GM12801 (cell line): ENCODE measurements around the gene ADGRG1.

Experiments
- TF ChIP-seq, protein P1 (sequence below): IDR thresholded peaks from one replicate; pipeline ENCODE4 v1.5.1; 2011; ENCODE audit warnings: control low read depth; ENCODE audit not compliant: insufficient read length; ENCODE audit errors: extremely low read depth

The ADGRG1 gene

DNA sequence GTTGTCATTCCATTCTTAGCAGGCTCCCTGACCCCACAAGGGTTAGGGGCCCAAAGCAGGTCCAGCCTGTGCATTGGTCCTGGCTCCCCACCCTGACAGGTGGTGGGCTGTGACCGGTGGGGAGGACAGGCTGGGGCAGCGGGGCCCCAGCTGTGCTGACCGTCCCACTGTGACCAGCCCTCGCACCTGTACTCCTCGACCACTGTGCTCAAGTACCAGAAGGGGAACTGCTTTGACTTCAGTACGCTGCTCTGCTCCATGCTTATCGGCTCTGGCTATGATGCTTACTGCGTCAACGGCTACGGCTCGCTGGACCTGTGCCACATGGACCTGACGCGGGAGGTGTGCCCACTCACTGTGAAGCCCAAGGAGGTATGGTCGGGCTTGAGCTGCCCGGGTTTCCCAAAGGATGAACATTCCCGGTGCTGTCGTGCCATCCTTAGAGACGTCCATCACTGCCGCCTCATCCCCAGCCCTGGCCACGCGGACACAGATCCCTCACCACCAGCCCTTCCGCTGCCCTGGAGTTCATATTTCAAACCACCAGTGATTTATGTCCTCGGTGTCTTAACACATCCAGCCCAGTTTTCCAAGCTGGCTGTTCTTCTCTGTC is 73.4 kb downstream of the ADGRG1 start:
- TF ChIP-seq, protein P1, sequence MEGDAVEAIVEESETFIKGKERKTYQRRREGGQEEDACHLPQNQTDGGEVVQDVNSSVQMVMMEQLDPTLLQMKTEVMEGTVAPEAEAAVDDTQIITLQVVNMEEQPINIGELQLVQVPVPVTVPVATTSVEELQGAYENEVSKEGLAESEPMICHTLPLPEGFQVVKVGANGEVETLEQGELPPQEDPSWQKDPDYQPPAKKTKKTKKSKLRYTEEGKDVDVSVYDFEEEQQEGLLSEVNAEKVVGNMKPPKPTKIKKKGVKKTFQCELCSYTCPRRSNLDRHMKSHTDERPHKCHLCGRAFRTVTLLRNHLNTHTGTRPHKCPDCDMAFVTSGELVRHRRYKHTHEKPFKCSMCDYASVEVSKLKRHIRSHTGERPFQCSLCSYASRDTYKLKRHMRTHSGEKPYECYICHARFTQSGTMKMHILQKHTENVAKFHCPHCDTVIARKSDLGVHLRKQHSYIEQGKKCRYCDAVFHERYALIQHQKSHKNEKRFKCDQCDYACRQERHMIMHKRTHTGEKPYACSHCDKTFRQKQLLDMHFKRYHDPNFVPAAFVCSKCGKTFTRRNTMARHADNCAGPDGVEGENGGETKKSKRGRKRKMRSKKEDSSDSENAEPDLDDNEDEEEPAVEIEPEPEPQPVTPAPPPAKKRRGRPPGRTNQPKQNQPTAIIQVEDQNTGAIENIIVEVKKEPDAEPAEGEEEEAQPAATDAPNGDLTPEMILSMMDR, result no peak

DNA sequence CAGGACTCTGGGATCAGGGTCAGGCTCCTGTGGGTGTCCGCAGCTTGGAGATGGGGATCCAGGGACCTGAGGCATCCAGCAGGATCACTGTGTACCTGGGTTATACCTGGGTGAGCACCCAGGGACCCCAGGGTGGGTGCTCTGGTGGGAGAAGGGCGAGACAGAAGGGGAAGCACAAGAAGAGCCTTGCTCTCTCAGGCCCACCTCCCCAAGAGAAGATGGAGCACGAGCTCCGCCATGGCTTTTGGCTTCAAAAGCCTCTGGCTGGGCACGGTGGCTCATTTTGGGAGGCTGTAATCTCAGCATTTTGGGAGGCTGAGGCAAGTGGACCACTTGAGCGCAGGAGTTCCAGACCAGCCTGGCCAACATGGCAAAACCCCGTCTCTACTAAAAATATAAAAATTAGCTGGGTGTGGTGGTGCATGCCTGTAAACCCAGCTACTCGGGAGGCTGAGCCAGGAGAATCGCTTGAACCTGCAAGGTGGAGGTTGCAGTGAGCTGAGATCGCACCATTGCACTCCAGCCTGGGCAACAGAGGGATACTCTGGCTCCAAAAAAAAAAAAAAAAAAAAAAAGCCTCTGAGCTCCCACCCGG is 75.1 kb downstream of the ADGRG1 start:
- TF ChIP-seq, protein P1, result no peak

DNA sequence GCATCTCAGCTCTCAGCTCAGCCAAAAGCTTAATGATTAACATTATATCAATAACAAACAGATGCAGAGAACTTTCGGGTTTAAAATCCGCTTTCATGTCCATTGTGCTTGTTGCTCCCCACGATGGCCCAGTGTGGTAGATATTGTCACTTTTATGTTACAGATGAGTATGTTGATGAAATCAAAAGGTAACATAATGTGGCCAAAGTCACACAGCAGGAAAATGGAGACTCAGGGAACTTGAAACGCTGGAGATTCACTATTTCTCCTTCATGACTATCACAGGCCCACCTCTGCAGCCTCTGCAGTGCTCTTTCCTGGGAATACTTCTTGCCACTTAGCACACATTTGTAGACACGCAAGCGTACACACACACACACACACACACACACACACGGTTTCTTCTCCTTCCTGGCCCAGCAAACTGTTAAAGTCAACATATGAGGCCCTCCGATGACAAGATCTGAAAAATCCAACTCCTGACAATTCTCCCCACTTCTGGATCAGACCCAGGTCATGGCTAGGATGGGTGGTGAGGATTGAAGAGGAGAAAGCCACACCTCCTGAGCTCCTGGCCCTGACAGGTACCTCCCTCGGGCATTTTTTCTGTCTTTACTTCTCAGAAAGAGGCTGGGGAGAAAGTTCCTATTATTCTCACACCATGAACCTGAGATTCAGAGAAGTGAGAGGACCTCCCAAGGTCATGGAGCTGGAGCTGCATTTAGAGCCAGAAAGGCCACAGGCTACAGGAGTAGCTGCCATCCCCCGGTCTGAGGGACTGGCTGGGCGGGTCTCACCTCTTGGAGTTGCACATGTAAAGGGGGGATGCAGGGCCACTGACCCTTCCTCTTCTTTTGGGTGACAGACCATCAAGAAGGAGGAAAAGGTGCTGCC is 75.8 kb downstream of the ADGRG1 start:
- TF ChIP-seq, protein P1, result no peak

DNA sequence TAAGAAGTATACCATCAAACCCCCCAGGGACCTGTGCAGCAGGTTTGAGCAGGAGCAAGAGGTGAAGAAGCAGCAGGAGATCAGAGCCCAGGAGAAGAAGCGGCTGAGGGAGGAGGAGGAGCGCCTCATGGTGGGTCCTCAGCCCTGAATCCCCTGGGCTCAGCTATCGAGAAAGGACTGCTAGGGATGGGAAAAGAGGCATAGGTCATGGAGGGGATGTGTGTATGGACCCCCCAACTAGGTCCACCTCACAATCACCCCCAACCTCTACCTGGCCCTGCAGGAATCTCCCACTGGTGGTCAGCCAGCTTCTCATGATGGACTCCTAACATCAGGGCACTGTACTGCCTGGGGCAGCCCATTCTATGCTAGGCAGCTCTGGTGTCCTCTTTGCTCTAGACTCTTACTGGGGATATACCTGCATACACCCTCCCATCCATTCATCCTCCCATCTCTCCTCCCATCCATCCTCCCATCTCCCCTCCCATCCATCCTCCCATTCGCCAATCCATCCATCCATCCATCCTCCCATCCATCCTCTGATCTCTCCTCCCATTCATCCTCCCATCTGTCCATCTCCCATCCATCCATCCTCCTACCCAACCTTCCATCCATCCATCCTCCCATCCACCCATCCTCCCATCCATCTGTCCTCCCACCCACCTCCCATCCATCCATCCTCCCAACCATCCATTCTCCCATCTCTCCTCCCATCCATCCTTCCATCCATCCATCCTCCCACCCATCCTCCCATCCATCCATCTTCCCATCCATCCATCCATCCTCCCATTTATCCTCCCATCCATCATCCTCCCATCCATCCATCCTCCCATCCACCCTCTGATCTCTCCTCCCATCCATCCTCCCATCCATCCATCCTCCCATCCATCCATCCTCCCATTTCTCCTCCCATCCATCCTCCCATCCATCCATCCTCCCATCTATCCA is 76.7 kb downstream of the ADGRG1 start:
- TF ChIP-seq, protein P1, result no peak

DNA sequence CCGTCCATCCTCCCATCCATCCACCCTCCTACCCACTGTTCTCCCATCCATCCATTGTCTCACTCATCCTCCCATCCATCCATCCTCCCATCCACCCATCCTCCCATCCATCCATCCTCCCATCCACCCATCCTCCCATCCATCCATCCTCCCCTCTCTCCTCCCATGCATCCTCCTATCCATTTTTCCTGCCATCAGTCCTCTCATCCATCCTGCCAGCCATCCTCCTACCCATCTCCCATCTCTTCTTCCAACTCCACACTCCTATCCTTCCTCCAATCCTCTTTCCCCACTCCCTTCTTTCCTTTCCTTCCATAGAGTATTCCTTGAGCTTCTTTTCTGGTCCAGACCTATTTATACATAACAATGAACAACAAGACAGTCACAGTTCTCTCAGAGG is 78.3 kb downstream of the ADGRG1 start:
- TF ChIP-seq, protein P1, result no peak

DNA sequence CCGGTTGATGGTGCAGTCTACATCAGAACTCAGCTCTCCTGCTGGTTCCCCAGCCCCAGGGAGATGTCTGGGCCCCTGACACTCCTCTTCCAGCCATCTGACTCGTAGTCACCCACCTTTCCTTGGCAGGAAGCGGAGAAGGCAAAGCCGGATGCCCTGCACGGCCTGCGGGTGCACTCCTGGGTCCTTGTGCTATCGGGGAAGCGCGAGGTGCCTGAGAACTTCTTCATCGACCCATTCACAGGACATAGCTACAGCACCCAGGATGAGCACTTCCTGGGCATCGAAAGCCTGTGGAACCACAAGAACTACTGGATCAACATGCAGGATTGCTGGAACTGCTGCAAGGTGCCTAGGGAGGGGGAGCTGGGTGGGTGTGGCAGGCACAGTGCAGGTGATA is 78.9 kb downstream of the ADGRG1 start:
- TF ChIP-seq, protein P1, result no peak
